SK-N-MC (cell line): ENCODE measurements around the gene CNGB1.

ENCODE experiments used
- DNase-seq: peaks from one replicate; pipeline ENCODE4 v3.0.0-alpha.2; 2011; ENCODE audit warnings: low read depth, low spot score
- H3K27ac ChIP-seq: fragments of 200-600 bp; sonication (generic); 2 replicates; pipeline ENCODE4 v1.5.1; 2016; ENCODE audit warnings: mixed run types
- H3K36me3 ChIP-seq: fragments of 200-600 bp; sonication (generic); 2 replicates; pipeline ENCODE4 v1.6.1; 2017; ENCODE audit warnings: antibody characterized with exemption, low read length, mixed read lengths; ENCODE audit not compliant: insufficient read depth
- H3K4me3 ChIP-seq: fragments of 200-600 bp; sonication (generic); 2 replicates; pipeline ENCODE4 v1.5.1; 2016
- H3K9ac ChIP-seq: fragments of 200-600 bp; sonication (generic); 2 replicates; pipeline ENCODE4 v1.8.0; 2017; ENCODE audit warnings: mixed run types, mixed read lengths; ENCODE audit not compliant: insufficient read length
- H3K9me3 ChIP-seq: fragments of 200-600 bp; sonication (generic); 2 replicates; pipeline ENCODE4 v1.6.1; 2017; ENCODE audit warnings: low read depth, mild to moderate bottlenecking, antibody characterized with exemption, low read length, moderate library complexity, mixed read lengths
- EZH2 ChIP-seq: fragments of 200-600 bp; sonication (generic); IDR thresholded peaks from one replicate; pipeline ENCODE4 v1.6.1; 2017; ENCODE audit warnings: antibody characterized with exemption
- FOXP2 ChIP-seq: optimal IDR thresholded peaks from 2 replicates; pipeline ENCODE3; 2011; ENCODE audit warnings: mild to moderate bottlenecking, moderate library complexity; ENCODE audit not compliant: insufficient read depth; ENCODE audit errors: extremely low read length, control extremely low read depth
- POLR2AphosphoS5 ChIP-seq: IDR thresholded peaks from 2 replicates; pipeline ENCODE4 v1.6.1; 2012; ENCODE audit warnings: mild to moderate bottlenecking, low read depth, low read length, borderline replicate concordance

Gene CNGB1

GRCh38 chr16:57961538-57961937, 9.4 kb downstream of the CNGB1 start:
- no peak for TF ChIP-seq POLR2AphosphoS5
- TF ChIP-seq EZH2: no peak
- no peak for TF ChIP-seq FOXP2
- Histone ChIP-seq H3K4me3 (no peak overlapping the region), H3K9ac (no peak overlapping the region)

DNA sequence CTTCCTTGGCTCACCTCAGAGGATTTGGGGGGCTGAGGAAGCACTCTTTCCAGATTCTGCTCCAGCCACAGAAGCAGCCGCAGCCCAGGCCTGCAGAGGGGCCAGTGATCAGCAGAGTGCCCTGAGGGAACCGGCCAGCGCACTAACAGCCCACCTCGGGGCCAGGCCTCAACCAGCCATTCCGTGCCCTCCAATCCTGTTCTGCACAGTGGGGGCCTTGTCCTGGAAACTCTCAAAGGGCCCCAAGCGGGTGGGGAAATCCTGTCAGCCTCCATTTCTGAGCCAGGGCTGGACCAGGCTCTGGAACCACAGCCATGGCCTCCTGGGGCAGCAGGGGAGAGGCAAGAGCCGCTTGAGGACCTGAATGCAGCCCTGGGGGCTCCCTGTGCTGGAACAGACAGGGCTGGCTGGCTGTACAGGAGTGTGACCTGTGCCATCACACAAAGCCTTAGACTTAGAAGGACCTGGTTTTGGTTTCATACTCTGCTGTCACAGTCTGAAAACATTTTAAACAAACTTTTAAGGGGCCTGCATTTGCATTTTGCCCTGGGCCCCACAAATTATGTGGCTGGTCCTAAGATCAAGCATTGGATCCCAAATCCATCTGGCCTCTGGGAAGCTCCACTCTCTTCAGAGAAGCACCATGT, 10.0 kb downstream of the CNGB1 start:
- DNase-seq: no peak
- no peak for TF ChIP-seq POLR2AphosphoS5
- TF ChIP-seq FOXP2: no peak
- no peak for TF ChIP-seq EZH2
- no peak overlapping the region for H3K4me3 ChIP-seq
- H3K27ac ChIP-seq: no peak overlapping the region
- H3K36me3 ChIP-seq: no peaks in the 10 kb centered on the region
- H3K9me3 ChIP-seq: no peaks in the 10 kb centered on the region
- no peak overlapping the region for H3K9ac ChIP-seq

More at GRCh38 chr16:57961538-57961937, 9.4 kb downstream of the CNGB1 start:
- Histone ChIP-seq H3K27ac (no peak overlapping the region), H3K9me3 (no peaks in the 10 kb centered on the region), H3K36me3 (no peaks in the 10 kb centered on the region)
- no peak for DNase-seq

- Histone ChIP-seq H3K4me3 (no peak overlapping the region), H3K9me3 (no peaks in the 10 kb centered on the region), H3K9ac (no peak overlapping the region), H3K36me3 (no peaks in the 10 kb centered on the region), H3K27ac (no peak overlapping the region)
- TF ChIP-seq FOXP2: no peak
- TF ChIP-seq EZH2: no peak
- no peak for TF ChIP-seq POLR2AphosphoS5
- DNase-seq: no peak
Measured at GRCh38 chr16:57960310-57960709, 10.6 kb downstream of the CNGB1 start.

- no peaks in the 10 kb centered on the region for H3K9me3 ChIP-seq
- H3K9ac ChIP-seq: no peak overlapping the region
- no peaks in the 10 kb centered on the region for H3K36me3 ChIP-seq
- H3K4me3 ChIP-seq: no peak overlapping the region
- TF ChIP-seq EZH2 (no peak), POLR2AphosphoS5 (no peak), FOXP2 (no peak)
- H3K27ac ChIP-seq: no peak overlapping the region
- no peak for DNase-seq
Measured at GRCh38 chr16:57959804-57960203, 11.1 kb downstream of the CNGB1 start.

DNA sequence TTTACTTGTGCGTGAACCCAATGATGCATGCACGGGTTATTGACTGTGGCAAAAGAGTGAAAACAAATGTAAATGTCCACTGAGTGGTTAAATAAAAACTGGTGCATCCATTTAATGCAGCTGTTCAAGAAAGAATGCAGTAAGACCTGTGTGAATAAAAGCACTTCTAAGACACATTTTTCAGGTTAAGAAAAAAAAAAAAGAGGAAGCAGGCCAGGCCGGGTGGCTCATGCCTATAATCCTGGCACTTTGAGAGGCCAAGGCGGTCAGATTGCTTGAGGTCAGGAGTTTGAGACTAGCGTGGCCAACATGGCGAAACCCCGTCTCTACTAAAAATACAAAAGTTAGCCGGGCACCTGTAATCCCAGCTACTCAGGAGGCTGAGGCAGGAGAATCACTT, 11.8 kb downstream of the CNGB1 start:
- TF ChIP-seq POLR2AphosphoS5 (no peak), EZH2 (no peak), FOXP2 (no peak)
- DNase-seq: no peak
- no peak overlapping the region for H3K27ac ChIP-seq
- H3K9me3 ChIP-seq: no peaks in the 10 kb centered on the region
- no peaks in the 10 kb centered on the region for H3K36me3 ChIP-seq
- no peak overlapping the region for H3K9ac ChIP-seq
- no peak overlapping the region for H3K4me3 ChIP-seq

- Histone ChIP-seq H3K36me3 (no peaks in the 10 kb centered on the region), H3K9me3 (no peaks in the 10 kb centered on the region), H3K4me3 (no peak overlapping the region), H3K9ac (no peak overlapping the region), H3K27ac (no peak overlapping the region)
- TF ChIP-seq POLR2AphosphoS5 (no peak), EZH2 (no peak)
- no peak for DNase-seq
Measured at GRCh38 chr16:57958544-57958943, 12.4 kb downstream of the CNGB1 start.

- no peak overlapping the region for H3K4me3 ChIP-seq
- no peak for DNase-seq
- H3K27ac ChIP-seq: no peak overlapping the region
- no peak overlapping the region for H3K9ac ChIP-seq
- no peaks in the 10 kb centered on the region for H3K36me3 ChIP-seq
- no peak for TF ChIP-seq EZH2
- no peak for TF ChIP-seq FOXP2
- TF ChIP-seq POLR2AphosphoS5: no peak
- H3K9me3 ChIP-seq: no peaks in the 10 kb centered on the region
Measured at GRCh38 chr16:57957673-57958392, 13.1 kb downstream of the CNGB1 start.

DNA sequence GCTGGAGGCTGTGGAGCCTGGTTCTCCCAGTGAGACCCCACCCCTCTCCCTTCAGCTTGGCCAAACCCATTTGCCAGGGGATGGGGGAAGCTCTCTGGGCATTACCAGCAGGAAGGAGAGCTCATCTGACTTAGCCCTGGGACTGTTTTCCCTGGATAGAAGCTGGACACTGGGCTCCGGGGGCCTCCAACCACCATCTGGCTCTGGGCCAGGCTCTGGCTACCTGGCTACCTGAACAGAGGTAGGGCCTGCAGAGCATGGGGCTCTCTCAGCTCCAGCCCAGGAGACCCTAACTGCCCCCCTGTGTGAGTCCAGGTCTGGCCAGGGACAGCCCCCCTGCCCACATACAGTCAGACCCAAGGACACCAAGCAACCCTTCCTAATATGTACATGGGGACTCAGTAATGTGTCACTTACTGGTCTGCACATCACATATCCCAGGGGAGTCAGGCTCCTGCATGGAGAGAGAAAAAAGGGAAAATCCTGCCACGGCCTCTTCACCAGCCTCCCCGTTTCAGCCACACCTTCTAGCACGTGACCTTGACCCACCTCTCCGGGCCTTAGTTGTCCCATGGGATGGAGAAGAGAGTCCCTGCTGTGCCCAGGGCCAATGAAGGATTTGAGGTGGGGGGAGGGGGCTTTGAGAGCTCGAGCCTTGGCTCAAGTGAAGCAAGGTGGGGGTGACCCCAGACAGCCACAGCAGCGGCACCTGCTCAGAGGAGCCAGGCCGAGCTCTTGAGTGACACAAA, 13.8 kb downstream of the CNGB1 start:
- no peak for TF ChIP-seq POLR2AphosphoS5
- no peak for TF ChIP-seq FOXP2
- no peak for TF ChIP-seq EZH2
- H3K36me3 ChIP-seq: no peaks in the 10 kb centered on the region
- no peak overlapping the region for H3K4me3 ChIP-seq
- no peak overlapping the region for H3K27ac ChIP-seq
- DNase-seq: no peak
- no peak overlapping the region for H3K9ac ChIP-seq
- H3K9me3 ChIP-seq: no peaks in the 10 kb centered on the region
